H1 (cell line): ENCODE results near the gene RAET1E. TPM values are rescaled to one million over a fixed set of nuclear protein-coding genes. Genes with fewer than 3 reads are reported as not detected.

Source experiments
- CTCF ChIA-PET: fragments of 300-600 bp; sonication (Branson Sonifier 250); formaldehyde crosslinking; loops from one replicate; lab custom pipeline; 2021; ENCODE audit not compliant: partially characterized antibody; lab: Charles Lee
- POLR2A ChIA-PET: fragments of 300-600 bp; sonication (Branson Sonifier 250); formaldehyde crosslinking; loops from one replicate; lab custom pipeline; 2021; ENCODE audit warnings: inconsistent platforms; ENCODE audit not compliant: partially characterized antibody; lab: Charles Lee
- DNase-seq, 2 experiments: peaks; one replicate each; pipeline versions ENCODE4 v3.0.0 to v3.0.0-alpha.2; 2010 to 2022; ENCODE audit warnings: low spot score in 2 of 2, low read depth in 1 of 2, mixed read lengths in 1 of 2
- FAIRE-seq: peaks from 2 replicates; lab custom pipeline; 2011; peaks lifted over from hg19 to GRCh38; lab: Jason Lieb, UNC
- H2AFZ ChIP-seq: 2 replicates; pipeline ENCODE4 v1.8.1; 2012; ENCODE audit warnings: low read length, inconsistent platforms
- H2AK5ac ChIP-seq: 2 replicates; pipeline ENCODE4 v1.6.1; 2013; ENCODE audit warnings: low read depth, low read length
- H2BK120ac ChIP-seq: replicated peaks from 2 replicates; pipeline ENCODE3; 2013; ENCODE audit warnings: low read depth, low read length, inconsistent platforms
- H2BK12ac ChIP-seq: 2 replicates; pipeline ENCODE4 v1.6.1; 2013; ENCODE audit warnings: low read depth, low read length
- H2BK15ac ChIP-seq: 2 replicates; pipeline ENCODE4 v1.6.1; 2013; ENCODE audit warnings: low read length
- H2BK20ac ChIP-seq: 2 replicates; pipeline ENCODE4 v1.6.1; 2013; ENCODE audit warnings: low read length
- H2BK5ac ChIP-seq: 2 replicates; pipeline ENCODE4 v1.6.1; 2013; ENCODE audit warnings: low read depth, low read length
- H3K14ac ChIP-seq: 2 replicates; pipeline ENCODE4 v1.6.1; 2013; ENCODE audit warnings: inconsistent platforms; ENCODE audit not compliant: insufficient read length
- H3K18ac ChIP-seq: 2 replicates; pipeline ENCODE4 v1.6.1; 2013; ENCODE audit warnings: low read length; ENCODE audit errors: extremely low read depth
- H3K23ac ChIP-seq: 2 replicates; pipeline ENCODE4 v1.6.1; 2013; ENCODE audit warnings: inconsistent platforms; ENCODE audit not compliant: insufficient read length
- H3K23me2 ChIP-seq: 2 replicates; pipeline ENCODE4 v1.6.1; 2013; ENCODE audit warnings: low read depth, low read length
- H3K27ac ChIP-seq: 2 replicates; pipeline ENCODE4 v1.6.1; 2011; ENCODE audit warnings: low read depth, low read length, inconsistent platforms
- H3K27me3 ChIP-seq, 4 experiments: replicated peaks in 1 of 4; 1 replicate in 1 of 4; 2 replicates in 3 of 4; pipeline versions ENCODE4 v1.6.1 to v1.8.1; 2011 to 2013; ENCODE audit warnings: low read length in 3 of 4, mild to moderate bottlenecking in 3 of 4, inconsistent platforms in 2 of 4, mixed read lengths in 2 of 4, moderate library complexity in 1 of 4; ENCODE audit not compliant: control insufficient read depth in 3 of 4, insufficient read depth in 3 of 4; ENCODE audit errors: extremely low read depth in 1 of 4
- H3K36me3 ChIP-seq, 4 experiments: 2 replicates each; pipeline versions ENCODE4 v1.6.1 to v1.8.1; 2011 to 2013; ENCODE audit warnings: mild to moderate bottlenecking in 4 of 4, low read length in 3 of 4, moderate library complexity in 2 of 4, control low read depth in 1 of 4, inconsistent platforms in 1 of 4; ENCODE audit not compliant: insufficient read depth in 4 of 4, control insufficient read depth in 2 of 4
- H3K4ac ChIP-seq: replicated peaks from 2 replicates; pipeline ENCODE3; 2013; ENCODE audit warnings: low read length, low read depth, mixed read lengths, inconsistent platforms; ENCODE audit not compliant: insufficient read length
- H3K4me1 ChIP-seq, 4 experiments: replicated peaks in 1 of 4; 1 replicate in 1 of 4; 2 replicates in 3 of 4; pipeline versions ENCODE4 v1.6.1 to v1.8.1; 2011 to 2013; ENCODE audit warnings: low read length in 3 of 4, inconsistent platforms in 2 of 4, mixed read lengths in 1 of 4; ENCODE audit not compliant: insufficient read depth in 4 of 4, control insufficient read depth in 3 of 4
- H3K4me2 ChIP-seq, 2 experiments: 2 replicates each; pipeline versions ENCODE4 v1.6.1 to v1.8.1; 2011 to 2013; ENCODE audit warnings: low read depth in 2 of 2, low read length in 2 of 2, control low read depth in 1 of 2, inconsistent platforms in 1 of 2, mild to moderate bottlenecking in 1 of 2; ENCODE audit not compliant: insufficient read depth in 1 of 2
- H3K4me3 ChIP-seq, 4 experiments: fragments of 200-600, 300-600 bp in 1 of 4; sonication (generic), shearing (Covaris generic), sonication (Bioruptor Twin) in 1 of 4; 2 replicates each; pipeline versions ENCODE4 v1.5.1 to v1.8.1; 2011 to 2016; ENCODE audit warnings: low read length in 4 of 4, low read depth in 3 of 4, control low read depth in 2 of 4, inconsistent platforms in 2 of 4, mild to moderate bottlenecking in 2 of 4, mixed read lengths in 1 of 4, moderate library complexity in 1 of 4; ENCODE audit not compliant: insufficient read depth in 2 of 4; ENCODE audit errors: extremely low read depth in 1 of 4
- H3K56ac ChIP-seq: replicated peaks from 2 replicates; pipeline ENCODE3; 2013; ENCODE audit warnings: low read depth, mild to moderate bottlenecking, mixed read lengths, low read length, inconsistent platforms; ENCODE audit not compliant: insufficient read length
- H3K79me1 ChIP-seq: 2 replicates; pipeline ENCODE4 v1.6.1; 2013; ENCODE audit warnings: low read depth, low read length, control low read depth
- H3K79me2 ChIP-seq, 2 experiments: 2 replicates each; pipeline versions ENCODE4 v1.6.1 to v1.8.1; 2012 to 2013; ENCODE audit warnings: low read length in 2 of 2, mild to moderate bottlenecking in 2 of 2, inconsistent platforms in 1 of 2; ENCODE audit not compliant: insufficient read depth in 2 of 2, control insufficient read depth in 1 of 2
- H3K9ac ChIP-seq, 4 experiments: replicated peaks in 1 of 4; 1 replicate in 1 of 4; 2 replicates in 3 of 4; pipeline versions ENCODE4 v1.6.1 to v1.8.1; 2011 to 2013; ENCODE audit warnings: low read depth in 3 of 4, low read length in 3 of 4, control low read depth in 2 of 4, mild to moderate bottlenecking in 2 of 4, moderate library complexity in 2 of 4, inconsistent platforms in 1 of 4; ENCODE audit errors: extremely low read depth in 1 of 4
- H3K9me3 ChIP-seq, 2 experiments: 2 replicates each; pipeline versions ENCODE4 v1.6.1 to v1.8.1; 2012 to 2013; ENCODE audit warnings: mild to moderate bottlenecking in 2 of 2, moderate library complexity in 2 of 2, control low read depth in 1 of 2, inconsistent platforms in 1 of 2, low read depth in 1 of 2, low read length in 1 of 2, mixed read lengths in 1 of 2; ENCODE audit not compliant: insufficient read depth in 2 of 2
- H4K20me1 ChIP-seq, 2 experiments: replicated peaks in 1 of 2; 2 replicates each; pipeline versions ENCODE3 to v1.8.1; 2011 to 2013; ENCODE audit warnings: inconsistent platforms in 2 of 2, low read length in 2 of 2, mild to moderate bottlenecking in 1 of 2; ENCODE audit not compliant: insufficient read depth in 2 of 2, control insufficient read depth in 1 of 2
- H4K5ac ChIP-seq: 2 replicates; pipeline ENCODE4 v1.6.1; 2013; ENCODE audit warnings: low read length, low read depth, mixed read lengths, inconsistent platforms; ENCODE audit not compliant: insufficient read length
- H4K8ac ChIP-seq: 2 replicates; pipeline ENCODE4 v1.8.0; 2013; ENCODE audit warnings: mild to moderate bottlenecking, moderate library complexity, low read length, inconsistent platforms; ENCODE audit not compliant: insufficient read depth; ENCODE audit errors: extremely low read depth
- H4K91ac ChIP-seq: replicated peaks from 2 replicates; pipeline ENCODE3; 2013; ENCODE audit warnings: low read length, mixed read lengths, inconsistent platforms; ENCODE audit not compliant: insufficient read length
- ATF2 ChIP-seq: IDR thresholded peaks from 2 replicates; pipeline ENCODE4 v1.6.1; 2012; ENCODE audit warnings: low read length, inconsistent platforms
- BACH1 ChIP-seq: IDR thresholded peaks from 2 replicates; pipeline ENCODE4 v1.6.1; 2012; ENCODE audit warnings: low read length, improper control_type of control experiment
- CHD2 ChIP-seq: IDR thresholded peaks from 2 replicates; pipeline ENCODE4 v1.6.1; 2012; ENCODE audit warnings: low read length, improper control_type of control experiment
- EP300 ChIP-seq, 2 experiments: IDR thresholded peaks; 1 replicate in 1 of 2; 2 replicates in 1 of 2; pipeline ENCODE4 v1.6.1; 2011 to 2012; ENCODE audit warnings: low read depth in 2 of 2, low read length in 2 of 2, mild to moderate bottlenecking in 2 of 2, borderline replicate concordance in 1 of 2, inconsistent platforms in 1 of 2, moderate library complexity in 1 of 2
- JUND ChIP-seq: IDR thresholded peaks from 2 replicates; pipeline ENCODE4 v1.6.1; 2011; ENCODE audit warnings: mild to moderate bottlenecking, improper control_type of control experiment, low read length
- KDM1A ChIP-seq: fragments of 200-600, 300-600 bp; sonication (generic); IDR thresholded peaks from 2 replicates; pipeline ENCODE4 v1.7.1; 2016; ENCODE audit warnings: mild to moderate bottlenecking, low read length, borderline replicate concordance
- NRF1 ChIP-seq: IDR thresholded peaks from 2 replicates; pipeline ENCODE4 v1.6.1; 2011; ENCODE audit warnings: mild to moderate bottlenecking, low read depth, low read length, improper control_type of control experiment
- POLR2A ChIP-seq, 2 experiments: IDR thresholded peaks; 1 replicate in 1 of 2; 2 replicates in 1 of 2; pipeline ENCODE4 v1.6.1; 2011; ENCODE audit warnings: low read depth in 2 of 2, low read length in 2 of 2, mild to moderate bottlenecking in 2 of 2; ENCODE audit errors: control extremely low read depth in 1 of 2
- POLR2AphosphoS5 ChIP-seq: IDR thresholded peaks from 2 replicates; pipeline ENCODE4 v1.6.1; 2011; ENCODE audit warnings: low read depth, low read length
- SIX5 ChIP-seq: IDR thresholded peaks from 2 replicates; pipeline ENCODE4 v1.6.1; 2011; ENCODE audit warnings: mild to moderate bottlenecking, low read depth, low read length
- SP1 ChIP-seq: IDR thresholded peaks from 2 replicates; pipeline ENCODE4 v1.6.1; 2011; ENCODE audit warnings: low read depth, low read length
- TAF1 ChIP-seq: IDR thresholded peaks from 2 replicates; pipeline ENCODE4 v1.6.1; 2011; ENCODE audit warnings: mild to moderate bottlenecking, low read depth, low read length
- TBP ChIP-seq: IDR thresholded peaks from 2 replicates; pipeline ENCODE4 v1.6.1; 2011; ENCODE audit warnings: low read depth, low read length, improper control_type of control experiment
- WGBS, 2 experiments: shearing (Covaris generic) in 1 of 2; methylation state at CpG; one replicate each; pipeline versions ENCODE4 v1.1.6 to v1.1.7; 2013 to 2015; ENCODE audit warnings: low lambda C conversion rate in 2 of 2, mixed read lengths in 2 of 2, inconsistent platforms in 1 of 2, low coverage in 1 of 2, missing lambda C conversion rate in 1 of 2; ENCODE audit not compliant: insufficient replicate concordance in 2 of 2, insufficient coverage in 1 of 2, insufficient read length in 1 of 2; ENCODE audit errors: extremely low coverage in 1 of 2, missing lambda C conversion rate in 1 of 2; 5-methylcytosine and 5-hydroxymethylcytosine counted together
- polyA plus RNA-seq, 7 experiments: library from polyadenylated mRNA; depleted of rRNA in 3 of 7; stranded (reverse) in 5 of 7; unstranded in 2 of 7; fragments of >200 nt in 5 of 7; fragments of 200-250 nt in 2 of 7; gene quantifications; 1 replicate in 5 of 7; 2 replicates in 1 of 7; 4 replicates in 1 of 7; pipeline versions ENCODE4 v1.2.1 to v1.2.3, GENCODE V29; 2011 to 2013; ENCODE audit warnings: missing spikeins in 2 of 7, mixed read lengths in 2 of 7
- total RNA-seq: library from RNA; stranded (reverse); fragmentation: NEBNext Ultra II Directional; extraction: Animal tissue kit (Norgen Biotek cat#: 25700); gene quantifications from 2 replicates; pipeline ENCODE4 v1.2.1, GENCODE V29; 2021

Gene RAET1E
- total and polyA plus RNA-seq, 2 of the 8 experiments (the other 6 are each of a cell fraction or from before 2014, with no cell fraction given): not detected

GRCh38 chr6:149877659-149878058 lies 20.3 kb downstream of the RAET1E start:
- no peak overlapping the region for H3K56ac ChIP-seq
- H3K4me2 ChIP-seq: no peak overlapping the region
- no peaks in the 10 kb centered on the region for H3K23me2 ChIP-seq
- no peak overlapping the region for H2BK120ac ChIP-seq
- CTCF ChIA-PET: interaction anchor here (1.0 to 2.3 kb wide), 5 partner anchors 9 to 41 kb away, joined by 3 to 9 read pairs (median 6); no protein-coding TSS in a partner anchor
- H4K91ac ChIP-seq: no peak overlapping the region
- H3K4me3 ChIP-seq: no peak overlapping the region
- H3K79me1 ChIP-seq: no peaks in the 10 kb centered on the region
- no peaks in the 10 kb centered on the region for H4K20me1 ChIP-seq
- H3K27me3 ChIP-seq: peaks cover 0 to 3% (median 0%) of the 10 kb centered on the region in 4 experiments; a peak in 3 of 7 replicates
- TF ChIP-seq KDM1A (no peak), SIX5 (no peak), EP300 (IDR thresholded peaks at IDR 0.05; ENCODE audit: borderline replicate concordance in 1 of 2, low read depth in 2 of 2, low read length in 2 of 2) (no peak), TAF1 (no peak), SP1 (no peak), POLR2A (IDR thresholded peaks at IDR 0.05; ENCODE audit: control extremely low read depth in 1 of 2, low read depth in 2 of 2, low read length in 2 of 2) (no peak), NRF1 (no peak), ATF2 (no peak), JUND (no peak), TBP (no peak), CHD2 (no peak), BACH1 (no peak), POLR2AphosphoS5 (no peak)
- H2AK5ac ChIP-seq: no peak overlapping the region
- DNase-seq (no peak), FAIRE-seq (no peak)
- H4K5ac ChIP-seq: no peak overlapping the region
- H3K9me3 ChIP-seq: no peaks in the 10 kb centered on the region
- H3K14ac ChIP-seq: no peak overlapping the region
- H4K8ac ChIP-seq: no peak overlapping the region
- H3K4ac ChIP-seq: no peak overlapping the region
- H3K36me3 ChIP-seq: no peaks in the 10 kb centered on the region
- POLR2A ChIA-PET: interaction anchor here (1.1 kb wide), 1 partner anchor 10 kb away, joined by 3 read pairs; no protein-coding TSS in a partner anchor
- H2AFZ ChIP-seq: no peak overlapping the region
- no peaks in the 10 kb centered on the region for H3K79me2 ChIP-seq
- H2BK5ac ChIP-seq: no peak overlapping the region
- H3K9ac ChIP-seq: no peak overlapping the region
- H3K27ac ChIP-seq: no peak overlapping the region
- H2BK20ac ChIP-seq: no peak overlapping the region
- no peaks in the 10 kb centered on the region for H3K4me1 ChIP-seq
- no peak overlapping the region for H3K18ac ChIP-seq
- no peak overlapping the region for H2BK15ac ChIP-seq
- H2BK12ac ChIP-seq: no peak overlapping the region
- 87% methylated on average over 1 of the region's 1 CpG; no CpG with 5 or more reads in 1 of the 2 experiments for WGBS, 2 experiments
- H3K23ac ChIP-seq: no peak overlapping the region
